ENCODE data around the gene PRKAG2. TPM values are rescaled to one million over a fixed set of nuclear protein-coding genes. Genes with fewer than 3 reads are reported as not detected.

The PRKAG2 gene
- total RNA-seq, 1 donor from 2014 or later = 21.1 TPM

- no peak for DNase-seq (ENCODE audit: low read depth)
- TF ChIP-seq, protein P1, sequence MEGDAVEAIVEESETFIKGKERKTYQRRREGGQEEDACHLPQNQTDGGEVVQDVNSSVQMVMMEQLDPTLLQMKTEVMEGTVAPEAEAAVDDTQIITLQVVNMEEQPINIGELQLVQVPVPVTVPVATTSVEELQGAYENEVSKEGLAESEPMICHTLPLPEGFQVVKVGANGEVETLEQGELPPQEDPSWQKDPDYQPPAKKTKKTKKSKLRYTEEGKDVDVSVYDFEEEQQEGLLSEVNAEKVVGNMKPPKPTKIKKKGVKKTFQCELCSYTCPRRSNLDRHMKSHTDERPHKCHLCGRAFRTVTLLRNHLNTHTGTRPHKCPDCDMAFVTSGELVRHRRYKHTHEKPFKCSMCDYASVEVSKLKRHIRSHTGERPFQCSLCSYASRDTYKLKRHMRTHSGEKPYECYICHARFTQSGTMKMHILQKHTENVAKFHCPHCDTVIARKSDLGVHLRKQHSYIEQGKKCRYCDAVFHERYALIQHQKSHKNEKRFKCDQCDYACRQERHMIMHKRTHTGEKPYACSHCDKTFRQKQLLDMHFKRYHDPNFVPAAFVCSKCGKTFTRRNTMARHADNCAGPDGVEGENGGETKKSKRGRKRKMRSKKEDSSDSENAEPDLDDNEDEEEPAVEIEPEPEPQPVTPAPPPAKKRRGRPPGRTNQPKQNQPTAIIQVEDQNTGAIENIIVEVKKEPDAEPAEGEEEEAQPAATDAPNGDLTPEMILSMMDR (IDR thresholded peaks at IDR 0.05; ENCODE audit: insufficient read depth, low read length, poor library complexity, severe bottlenecking) = no peak
- no peak overlapping the region for H3K4me3 ChIP-seq (ENCODE audit: low read depth, low read length)
These were observed 121.6 kb downstream of the PRKAG2 start for GRCh38 chr7:151755131-151755801.

DNA sequence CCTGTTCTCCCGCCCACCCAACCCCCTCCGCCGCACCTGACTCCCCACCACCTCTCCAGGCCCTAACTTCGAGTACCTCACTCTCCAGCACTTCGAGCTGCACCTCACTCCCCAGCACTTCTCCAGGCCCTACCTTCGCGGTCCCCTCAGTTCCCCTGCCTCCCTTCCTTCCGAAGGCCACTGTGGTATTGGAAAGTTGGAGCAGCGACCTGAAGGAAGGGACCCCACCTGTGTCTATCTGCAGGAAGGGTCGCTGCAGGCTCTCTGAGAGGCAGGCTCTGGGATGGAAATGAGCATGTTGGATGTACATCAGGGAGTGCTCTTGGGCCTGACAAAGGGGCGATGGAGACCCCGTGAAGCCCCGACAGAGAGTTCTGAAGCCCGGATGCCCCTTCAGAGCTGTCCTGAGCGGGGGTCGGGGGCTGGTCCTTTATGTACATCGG lies 122.2 kb downstream of the PRKAG2 start:
- Histone ChIP-seq H3K4me3 (ENCODE audit: low read depth, low read length) (no peak overlapping the region), H3K27me3 (ENCODE audit: control insufficient read depth, insufficient read depth, low read length) (no peaks in the 10 kb centered on the region), H3K36me3 (ENCODE audit: control insufficient read depth, insufficient read depth, low read length) (no peaks in the 10 kb centered on the region)
- no peak for DNase-seq (ENCODE audit: low read depth)
- TF ChIP-seq, protein P1 (IDR thresholded peaks at IDR 0.05; ENCODE audit: insufficient read depth, low read length, poor library complexity, severe bottlenecking) = no peak

More at GRCh38 chr7:151755131-151755801, 121.6 kb downstream of the PRKAG2 start:
- Histone ChIP-seq H3K36me3 (ENCODE audit: control insufficient read depth, insufficient read depth, low read length) (no peaks in the 10 kb centered on the region), H3K27me3 (ENCODE audit: control insufficient read depth, insufficient read depth, low read length) (no peaks in the 10 kb centered on the region)

DNA sequence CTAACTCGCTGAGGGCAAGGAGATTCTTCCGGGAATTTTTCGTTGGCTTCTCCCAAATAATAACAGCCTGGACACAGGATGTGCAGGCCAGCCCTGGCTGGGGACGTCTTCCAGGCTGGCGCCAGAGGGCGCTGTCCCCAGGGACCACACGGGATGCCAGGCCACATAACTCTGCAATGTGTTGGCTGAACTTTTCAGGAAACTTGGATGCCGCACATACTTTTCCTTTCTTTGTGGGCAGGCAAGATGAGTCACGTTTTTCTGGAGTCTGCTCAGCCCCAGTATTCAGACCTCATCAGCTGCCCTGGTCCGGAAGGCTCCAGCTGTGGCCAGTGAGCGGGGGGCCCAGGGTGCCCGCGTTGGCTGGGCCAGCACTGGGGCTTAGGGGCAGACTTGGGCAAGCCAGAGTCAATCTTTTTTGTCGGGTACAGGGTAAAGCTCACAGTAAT lies 122.7 kb downstream of the PRKAG2 start:
- H3K27me3 ChIP-seq (ENCODE audit: control insufficient read depth, insufficient read depth, low read length) = no peaks in the 10 kb centered on the region
- DNase-seq (ENCODE audit: low read depth) = peak; percentile 99
- H3K4me3 ChIP-seq (ENCODE audit: low read depth, low read length) = no peak overlapping the region
- TF ChIP-seq, protein P1 (IDR thresholded peaks at IDR 0.05; ENCODE audit: insufficient read depth, low read length, poor library complexity, severe bottlenecking) = peak; percentile 99
- H3K36me3 ChIP-seq (ENCODE audit: control insufficient read depth, insufficient read depth, low read length) = no peaks in the 10 kb centered on the region

DNA sequence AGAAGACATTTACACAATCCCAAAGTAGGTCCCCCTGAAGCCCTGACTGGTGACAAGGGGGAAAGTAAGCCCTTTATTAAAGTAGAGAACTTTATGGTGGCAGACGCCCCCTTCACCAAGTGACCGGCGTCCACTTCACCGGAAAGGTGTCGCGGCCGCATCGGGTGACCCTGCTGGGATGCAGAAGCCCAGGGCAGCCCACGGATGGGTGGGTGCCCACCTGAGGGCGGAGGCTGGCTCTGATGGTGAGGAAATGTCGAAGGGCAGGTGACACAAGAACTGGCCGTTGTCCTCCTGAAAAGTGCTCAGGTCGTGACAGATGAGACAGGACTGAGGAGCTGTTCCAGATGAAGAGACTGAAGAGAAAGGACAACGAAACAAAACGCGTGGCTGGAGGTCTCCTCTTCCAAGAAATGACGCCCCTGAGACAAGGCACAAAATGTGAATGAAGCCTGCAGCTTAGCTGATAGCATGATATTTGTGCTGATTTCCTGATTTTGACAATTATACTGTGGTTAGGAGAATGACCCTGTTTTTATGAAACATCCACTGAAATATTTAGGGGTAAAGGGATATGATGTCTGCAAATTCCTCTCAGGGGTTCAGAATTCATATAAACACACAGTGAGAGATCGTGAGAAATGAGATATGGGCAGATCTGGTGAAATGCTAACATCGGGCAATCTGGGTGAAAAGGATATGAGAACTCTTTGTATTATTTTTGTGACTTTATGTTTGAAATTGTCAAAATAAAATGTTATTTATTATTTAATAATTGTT lies 123.9 kb downstream of the PRKAG2 start:
- H3K27me3 ChIP-seq (ENCODE audit: control insufficient read depth, insufficient read depth, low read length) = no peaks in the 10 kb centered on the region
- DNase-seq (ENCODE audit: low read depth) = no peak
- no peaks in the 10 kb centered on the region for H3K36me3 ChIP-seq (ENCODE audit: control insufficient read depth, insufficient read depth, low read length)
- TF ChIP-seq, protein P1 (IDR thresholded peaks at IDR 0.05; ENCODE audit: insufficient read depth, low read length, poor library complexity, severe bottlenecking) = no peak
- no peak overlapping the region for H3K4me3 ChIP-seq (ENCODE audit: low read depth, low read length)

GRCh38 chr7:151752037-151752436 lies 124.9 kb downstream of the PRKAG2 start:
- Histone ChIP-seq H3K4me3 (ENCODE audit: low read depth, low read length) (no peak overlapping the region), H3K27me3 (ENCODE audit: control insufficient read depth, insufficient read depth, low read length) (no peaks in the 10 kb centered on the region), H3K36me3 (ENCODE audit: control insufficient read depth, insufficient read depth, low read length) (no peaks in the 10 kb centered on the region)
- TF ChIP-seq, protein P1 (IDR thresholded peaks at IDR 0.05; ENCODE audit: insufficient read depth, low read length, poor library complexity, severe bottlenecking) = no peak
- DNase-seq (ENCODE audit: low read depth) = no peak
